ENCODE results near the gene FN1. TPM values are rescaled to one million over a fixed set of nuclear protein-coding genes. Genes with fewer than 3 reads are reported as not detected.

FN1 gene
- total RNA-seq, 2 donors from 2014 or later: 0.60 to 1.2 TPM

- DNase-seq (no peak), ATAC-seq (replicated peaks in 1 of 2) (no peak)
- no peak overlapping the region for H3K27ac Mint-ChIP-seq
- peaks cover under 1% of the 10 kb centered on the region for H3K4me1 Mint-ChIP-seq (ENCODE audit: low read depth)
- no peaks in the 10 kb centered on the region for H3K36me3 Mint-ChIP-seq (ENCODE audit: insufficient read depth in 2 of 2)
- H3K4me3 Mint-ChIP-seq: no peak overlapping the region
- no peaks in the 10 kb centered on the region for H3K9me3 Mint-ChIP-seq
- peaks cover 36% of the 10 kb centered on the region for H3K27me3 Mint-ChIP-seq (ENCODE audit: low read depth)
These were observed 32.2 kb downstream of the FN1 start for GRCh38 chr2:215403441-215404347.

- Mint-ChIP-seq H3K27me3 (ENCODE audit: low read depth) (peaks cover 24% of the 10 kb centered on the region), H3K9me3 (no peaks in the 10 kb centered on the region)
These were observed 33.9 kb downstream of the FN1 start for GRCh38 chr2:215401896-215402379.

GRCh38 chr2:215399067-215399716, 36.7 kb downstream of the FN1 start:
- DNase-seq: no peak
- Mint-ChIP-seq H3K4me1 (ENCODE audit: low read depth) (no peaks in the 10 kb centered on the region), H3K27ac (no peak overlapping the region)

More at GRCh38 chr2:215401896-215402379, 33.9 kb downstream of the FN1 start:
- H3K27ac Mint-ChIP-seq: no peak overlapping the region
- no peak overlapping the region for H3K4me3 Mint-ChIP-seq
- DNase-seq (no peak), ATAC-seq (replicated peaks in 1 of 2) (no peak)
- H3K4me1 Mint-ChIP-seq (ENCODE audit: low read depth): no peaks in the 10 kb centered on the region
- no peaks in the 10 kb centered on the region for H3K36me3 Mint-ChIP-seq (ENCODE audit: insufficient read depth in 2 of 2)

GRCh38 chr2:215397632-215398341, 38.1 kb downstream of the FN1 start:
- Mint-ChIP-seq H3K9me3 (no peaks in the 10 kb centered on the region), H3K27me3 (ENCODE audit: low read depth) (peaks cover 25% of the 10 kb centered on the region), H3K27ac (no peak overlapping the region), H3K4me1 (ENCODE audit: low read depth) (no peaks in the 10 kb centered on the region), H3K4me3 (no peak overlapping the region), H3K36me3 (ENCODE audit: insufficient read depth in 2 of 2) (no peaks in the 10 kb centered on the region)
- no peak for ATAC-seq (replicated peaks in 1 of 2)
- DNase-seq: no peak

More at GRCh38 chr2:215399067-215399716, 36.7 kb downstream of the FN1 start:
- Mint-ChIP-seq H3K9me3 (no peaks in the 10 kb centered on the region), H3K36me3 (ENCODE audit: insufficient read depth in 2 of 2) (no peaks in the 10 kb centered on the region), H3K27me3 (ENCODE audit: low read depth) (peaks cover 25% of the 10 kb centered on the region), H3K4me3 (no peak overlapping the region)
- no peak for ATAC-seq (replicated peaks in 1 of 2)

GRCh38 chr2:215396595-215397313, 39.1 kb downstream of the FN1 start:
- ATAC-seq (replicated peaks in 1 of 2): no peak
- H3K4me3 Mint-ChIP-seq: no peak overlapping the region
- H3K4me1 Mint-ChIP-seq (ENCODE audit: low read depth): no peaks in the 10 kb centered on the region
- H3K27me3 Mint-ChIP-seq (ENCODE audit: low read depth): peaks cover 25% of the 10 kb centered on the region
- H3K36me3 Mint-ChIP-seq (ENCODE audit: insufficient read depth in 2 of 2): no peaks in the 10 kb centered on the region
- no peaks in the 10 kb centered on the region for H3K9me3 Mint-ChIP-seq
- no peak for DNase-seq
- no peak overlapping the region for H3K27ac Mint-ChIP-seq

GRCh38 chr2:215395687-215396460, 40.0 kb downstream of the FN1 start:
- H3K4me1 Mint-ChIP-seq (ENCODE audit: low read depth): no peaks in the 10 kb centered on the region
- no peaks in the 10 kb centered on the region for H3K9me3 Mint-ChIP-seq
- H3K4me3 Mint-ChIP-seq: no peak overlapping the region
- no peak for ATAC-seq (replicated peaks in 1 of 2)
- no peaks in the 10 kb centered on the region for H3K36me3 Mint-ChIP-seq (ENCODE audit: insufficient read depth in 2 of 2)
- peaks cover 25% of the 10 kb centered on the region for H3K27me3 Mint-ChIP-seq (ENCODE audit: low read depth)
- no peak for DNase-seq
- no peak overlapping the region for H3K27ac Mint-ChIP-seq

GRCh38 chr2:215394102-215394805, 41.6 kb downstream of the FN1 start:
- DNase-seq: no peak
- no peaks in the 10 kb centered on the region for H3K4me1 Mint-ChIP-seq (ENCODE audit: low read depth)
- H3K27ac Mint-ChIP-seq: no peak overlapping the region
- ATAC-seq (replicated peaks in 1 of 2): no peak
- peaks cover 22% of the 10 kb centered on the region for H3K27me3 Mint-ChIP-seq (ENCODE audit: low read depth)
- H3K9me3 Mint-ChIP-seq: no peaks in the 10 kb centered on the region
- no peaks in the 10 kb centered on the region for H3K36me3 Mint-ChIP-seq (ENCODE audit: insufficient read depth in 2 of 2)
- H3K4me3 Mint-ChIP-seq: no peak overlapping the region

- H3K36me3 Mint-ChIP-seq (ENCODE audit: insufficient read depth in 2 of 2): no peaks in the 10 kb centered on the region
- H3K4me3 Mint-ChIP-seq: no peak overlapping the region
- H3K9me3 Mint-ChIP-seq: no peaks in the 10 kb centered on the region
- no peak for ATAC-seq (replicated peaks in 1 of 2)
- H3K4me1 Mint-ChIP-seq (ENCODE audit: low read depth): no peaks in the 10 kb centered on the region
- no peak overlapping the region for H3K27ac Mint-ChIP-seq
- H3K27me3 Mint-ChIP-seq (ENCODE audit: low read depth): peaks cover 12% of the 10 kb centered on the region
- no peak for DNase-seq
These were observed 43.1 kb downstream of the FN1 start for GRCh38 chr2:215392687-215393270.

- ATAC-seq (replicated peaks in 1 of 2) (no peak), DNase-seq (no peak)
- Mint-ChIP-seq H3K27me3 (ENCODE audit: low read depth) (peaks cover 12% of the 10 kb centered on the region), H3K9me3 (no peaks in the 10 kb centered on the region), H3K36me3 (ENCODE audit: insufficient read depth in 2 of 2) (no peaks in the 10 kb centered on the region), H3K4me3 (no peak overlapping the region), H3K27ac (no peak overlapping the region), H3K4me1 (ENCODE audit: low read depth) (no peaks in the 10 kb centered on the region)
These were observed 43.7 kb downstream of the FN1 start for GRCh38 chr2:215392164-215392563.

- DNase-seq (no peak), ATAC-seq (replicated peaks in 1 of 2) (no peak)
- H3K36me3 Mint-ChIP-seq (ENCODE audit: insufficient read depth in 2 of 2): no peaks in the 10 kb centered on the region
- H3K27ac Mint-ChIP-seq: no peak overlapping the region
- peaks cover 12% of the 10 kb centered on the region for H3K27me3 Mint-ChIP-seq (ENCODE audit: low read depth)
- H3K4me1 Mint-ChIP-seq (ENCODE audit: low read depth): no peaks in the 10 kb centered on the region
- no peaks in the 10 kb centered on the region for H3K9me3 Mint-ChIP-seq
- H3K4me3 Mint-ChIP-seq: no peak overlapping the region
These were observed 44.3 kb downstream of the FN1 start for GRCh38 chr2:215391531-215391930.

GRCh38 chr2:215390550-215390913, 45.3 kb downstream of the FN1 start:
- Mint-ChIP-seq H3K27ac (no peak overlapping the region), H3K4me1 (ENCODE audit: low read depth) (no peaks in the 10 kb centered on the region), H3K27me3 (ENCODE audit: low read depth) (peaks cover 8% of the 10 kb centered on the region), H3K4me3 (no peak overlapping the region), H3K9me3 (no peaks in the 10 kb centered on the region), H3K36me3 (ENCODE audit: insufficient read depth in 2 of 2) (no peaks in the 10 kb centered on the region)
- no peak for DNase-seq
- no peak for ATAC-seq (replicated peaks in 1 of 2)
